Right renal pelvis (tissue), 4 donors: ENCODE results near the gene SHLD3. TPM values are rescaled to one million over a fixed set of nuclear protein-coding genes. Genes with fewer than 3 reads are reported as not detected.
"Not testable (repeated sequence)": the region's sequence is repeated elsewhere in the genome, so short reads cannot be mapped to it uniquely, and the experiment has no call there.

ENCODE experiments used
- DNase-seq, 4 donors: peaks; one replicate each; pipeline ENCODE4 v3.0.0-alpha.2; 2013; ENCODE audit warnings: low read depth in 4 of 4, low spot score in 3 of 4, missing footprints in 1 of 4
- polyA plus RNA-seq, 4 donors: library from polyadenylated mRNA; unstranded; fragments of 120-200 nt; gene quantifications; one replicate each; pipeline ENCODE4 v1.2.1, GENCODE V29; 2013; ENCODE audit not compliant: insufficient read length in 4 of 4

SHLD3 gene
- polyA plus RNA-seq, 4 donors: 4.0 to 6.0 (median 4.8) TPM

DNA sequence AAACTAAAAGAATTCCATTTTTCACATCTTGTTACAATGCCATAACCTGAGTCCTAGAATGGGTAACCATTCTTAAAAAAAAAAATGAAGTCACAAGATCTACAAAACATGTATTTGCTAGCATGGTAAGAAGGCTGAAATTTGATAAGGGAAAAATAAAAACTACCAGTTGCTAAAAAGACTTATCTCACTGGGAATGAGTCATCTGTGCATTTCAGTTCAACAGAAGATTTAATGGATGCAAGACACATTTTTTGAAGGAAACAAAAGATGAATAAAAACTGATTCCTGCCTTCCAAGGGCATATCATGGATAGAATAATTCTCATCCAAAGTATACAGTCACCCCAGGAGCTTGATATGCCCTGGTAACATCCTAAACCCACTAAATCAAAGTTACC is 49.9 kb downstream of the SHLD3 start:
- DNase-seq: no peak

DNA sequence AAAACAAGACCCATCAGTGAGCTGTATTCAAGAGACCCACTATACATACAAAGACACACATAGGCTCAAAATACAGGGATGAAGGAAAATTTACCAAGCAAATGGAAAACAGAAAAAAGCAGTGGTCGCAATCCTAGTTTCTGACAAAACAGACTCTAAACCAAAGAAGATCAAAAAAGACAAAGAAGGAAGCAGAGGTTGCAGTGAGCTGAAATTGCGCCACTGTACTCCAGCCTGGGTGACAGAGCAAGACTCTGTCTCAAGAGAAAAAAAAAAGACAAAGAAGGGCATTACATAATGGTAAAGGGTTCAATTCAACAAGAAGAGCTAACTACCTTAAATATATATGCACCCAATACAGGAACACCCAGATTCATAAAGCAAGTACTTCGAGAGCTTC is 51.2 kb downstream of the SHLD3 start:
- not testable (repeated sequence) for DNase-seq

Other genes starting within 250 kb of the SHLD3 start
- 1 to 10 TPM; 2.0 to 2.4 (median 2.2) TPM for gene ADAMTS6, start 143.1 kb upstream of the SHLD3 start, polyA plus RNA-seq
- gene CENPK, start 61.9 kb upstream of the SHLD3 start, polyA plus RNA-seq: 10 to 100 TPM; 24.1 to 37.4 (median 34.7) TPM
- 10 to 100 TPM; 58.5 to 82.7 (median 73.0) TPM for gene PPWD1, start 61.7 kb upstream of the SHLD3 start, polyA plus RNA-seq
- gene TRIM23, start 694 bp upstream of the SHLD3 start, polyA plus RNA-seq: 10 to 100 TPM; 21.0 to 25.0 (median 23.9) TPM
- 10 to 100 TPM; 26.6 to 36.2 (median 33.5) TPM for gene TRAPPC13, start within 50 bp of the SHLD3 start, polyA plus RNA-seq
- 10 to 100 TPM in 2 of 4 donors, 1 to 10 TPM in 2; 8.1 to 10.6 (median 9.8) TPM for gene SGTB, start 97.1 kb downstream of the SHLD3 start, polyA plus RNA-seq
- gene NLN, start 97.2 kb downstream of the SHLD3 start, polyA plus RNA-seq: 10 to 100 TPM; 34.8 to 48.8 (median 43.3) TPM